ENCODE data around the gene CUX1. TPM values are rescaled to one million over a fixed set of nuclear protein-coding genes. Genes with fewer than 3 reads are reported as not detected.
A peak's percentile ranks its signal among the peaks of the same experiment; 100 is the strongest.

The CUX1 gene
- total and polyA plus RNA-seq, 12 donors = 34.5 to 176 (median 145) TPM

DNA sequence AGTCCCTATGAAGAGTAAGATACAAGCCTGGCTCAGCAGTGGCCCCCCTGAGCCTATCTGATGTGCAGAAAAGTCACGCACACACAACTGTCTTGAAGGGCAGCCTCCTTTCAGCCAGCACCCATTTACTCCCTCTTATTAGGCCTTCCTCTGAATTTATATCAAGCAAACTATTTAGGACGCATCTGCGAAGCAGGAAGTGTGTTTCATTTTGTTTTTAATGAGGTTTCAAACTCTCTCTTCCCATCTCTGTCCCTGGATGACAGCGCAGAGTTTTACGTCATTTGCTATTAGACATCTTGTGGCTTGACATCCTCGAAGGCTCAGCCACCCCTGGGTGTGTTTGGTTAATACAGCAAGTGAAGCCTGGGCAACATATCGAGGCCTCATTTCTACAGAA, 79.5 kb downstream of the CUX1 start:
- intact Hi-C loops (cut with DNase I) = no loop called here
- ATAC-seq = no peak
- Histone ChIP-seq H3K36me3 (peaks cover 0 to 6% (median 0%) of the 10 kb centered on the region in 9 donors), H3K27ac (peak overlapping the region in 8 of 10 donors; percentile 22 to 71 (median 57)), H3K27me3 (no peaks in the 10 kb centered on the region), H3K9me3 (no peaks in the 10 kb centered on the region), H3K4me1 (peaks cover 17 to 77% (median 66%) of the 10 kb centered on the region in 9 donors), H3K4me3 (no peak overlapping the region)
- WGBS, 2 donors = 77% methylated on average over 7 of the region's 7 CpGs
- no peak for DNase-seq
- no peak for TF ChIP-seq CTCF (IDR thresholded peaks at IDR 0.05)

DNA sequence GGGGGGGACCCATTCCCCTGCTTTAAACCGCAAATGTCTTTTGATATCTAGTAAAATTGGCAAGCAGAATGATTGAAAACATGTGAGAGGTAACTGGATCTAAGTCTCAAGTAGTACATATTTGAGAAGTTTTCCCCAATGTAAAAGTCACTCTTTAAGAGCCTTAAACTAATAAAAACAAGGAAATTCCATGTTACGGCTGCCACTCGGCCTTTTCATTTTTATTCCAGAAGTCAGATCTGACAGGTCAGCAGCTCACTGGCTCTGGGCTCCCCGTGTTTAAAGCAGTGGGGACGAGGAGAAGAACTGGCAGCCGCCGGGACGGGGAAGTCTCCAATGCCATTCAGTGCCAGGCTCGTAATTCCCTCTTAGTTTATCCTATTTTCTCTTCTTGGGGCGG, 80.7 kb downstream of the CUX1 start:
- no peak for ATAC-seq
- H3K9me3 ChIP-seq = no peaks in the 10 kb centered on the region
- TF ChIP-seq CTCF (IDR thresholded peaks at IDR 0.05) = no peak
- H3K4me1 ChIP-seq = peaks cover 17 to 77% (median 62%) of the 10 kb centered on the region in 9 donors
- peaks cover 0 to 6% (median 0%) of the 10 kb centered on the region in 9 donors for H3K36me3 ChIP-seq
- WGBS, 2 donors = 49 to 60% methylated on average over 10 of the region's 10 CpGs
- no peak overlapping the region for H3K4me3 ChIP-seq
- intact Hi-C loops (cut with DNase I) = no loop called here
- no peak for DNase-seq
- H3K27ac ChIP-seq = peak overlapping the region in 8 of 10 donors; percentile 19 to 71 (median 46)
- no peaks in the 10 kb centered on the region for H3K27me3 ChIP-seq

DNA sequence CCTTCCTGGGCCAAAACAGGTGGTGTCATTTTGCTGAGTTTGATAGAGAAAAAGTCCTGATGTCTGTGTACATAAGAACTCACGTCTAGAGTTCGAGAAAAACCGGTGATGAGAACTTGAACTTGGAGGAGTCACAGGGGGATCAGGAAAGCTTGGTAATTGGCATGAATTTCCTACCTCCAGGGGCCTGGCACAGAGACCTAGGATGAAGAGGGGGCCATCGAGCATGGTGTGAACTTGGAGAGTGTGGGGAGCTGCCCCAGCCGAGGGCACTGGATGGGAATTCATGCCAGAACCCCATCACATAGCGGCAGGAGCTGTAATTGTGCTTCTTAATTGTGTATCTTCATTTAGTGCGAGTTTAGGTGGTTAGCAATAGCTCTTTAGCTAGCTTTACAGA, 82.2 kb downstream of the CUX1 start:
- ATAC-seq (peak in 1 of 8 donors; percentile 3), DNase-seq (no peak)
- no peak for TF ChIP-seq CTCF (IDR thresholded peaks at IDR 0.05)
- peak overlapping the region in 8 of 10 donors; percentile 25 to 80 (median 65) for H3K27ac ChIP-seq
- H3K4me1 ChIP-seq = peaks cover 17 to 74% (median 62%) of the 10 kb centered on the region in 9 donors
- H3K9me3 ChIP-seq = no peaks in the 10 kb centered on the region
- peak overlapping the region in 6 of 10 donors; percentile 4 to 29 (median 25) for H3K4me3 ChIP-seq
- no peaks in the 10 kb centered on the region for H3K27me3 ChIP-seq
- intact Hi-C loops (cut with DNase I) = no loop called here
- 66 to 75% methylated on average over 7 of the region's 7 CpGs for WGBS, 2 donors
- peaks cover 0 to 6% (median 0%) of the 10 kb centered on the region in 9 donors for H3K36me3 ChIP-seq

GRCh38 chr7:101900103-101900502, 82.7 kb downstream of the CUX1 start:
- ATAC-seq (peak; percentile 67 to 85 (median 80)), DNase-seq (peak; percentile 66 to 70)
- H3K27me3 ChIP-seq = no peaks in the 10 kb centered on the region
- peak in 2 of 9 donors; percentile 12 to 23 for TF ChIP-seq CTCF (IDR thresholded peaks at IDR 0.05)
- H3K36me3 ChIP-seq = peaks cover 0 to 6% (median 0%) of the 10 kb centered on the region in 9 donors
- WGBS, 2 donors = 53 to 63% methylated on average over 18 of the region's 18 CpGs
- peak overlapping the region in 8 of 10 donors; percentile 26 to 80 (median 65) for H3K27ac ChIP-seq
- intact Hi-C loops (cut with DNase I) = no loop called here
- no peaks in the 10 kb centered on the region for H3K9me3 ChIP-seq
- peak overlapping the region in 6 of 10 donors; percentile 4 to 29 (median 25) for H3K4me3 ChIP-seq
- H3K4me1 ChIP-seq = peaks cover 17 to 74% (median 62%) of the 10 kb centered on the region in 9 donors

All from heart right ventricle (tissue), 16 donors.